HepG2 (cell line): ENCODE data around the gene DPYD.

Experiments used
- CBX2 ChIP-seq, 2 experiments: fragments of 200-600 bp in 1 of 2; sonication (generic); formaldehyde crosslinking in 1 of 2; IDR thresholded peaks; 2 replicates each; pipeline versions ENCODE4 v1.7.0 to v1.8.1; 2018 to 2022; ENCODE audit warnings: low read depth in 2 of 2, low read length in 1 of 2, mild to moderate bottlenecking in 1 of 2, missing genetic modification reagents in 1 of 2
- HOXA9 ChIP-seq: sonication (generic); formaldehyde crosslinking; IDR thresholded peaks from 2 replicates; pipeline ENCODE4 v1.8.1; 2022; ENCODE audit warnings: missing genetic modification reagents, mild to moderate bottlenecking, moderate library complexity, borderline replicate concordance
- TF ChIP-seq, protein P1 (sequence below): sonication (generic); formaldehyde crosslinking; IDR thresholded peaks from 2 replicates; pipeline ENCODE4 v1.5.0; 2020; ENCODE audit warnings: mild to moderate bottlenecking, missing genetic modification reagents, moderate library complexity
- TF ChIP-seq, protein P2 (sequence below): sonication (generic); formaldehyde crosslinking; IDR thresholded peaks from 2 replicates; pipeline ENCODE4 v1.5.1; 2020; ENCODE audit warnings: mild to moderate bottlenecking, missing genetic modification reagents
- TF ChIP-seq, protein P3 (sequence below): IDR thresholded peaks from 2 replicates; pipeline ENCODE4 v1.6.1; 2016; ENCODE audit warnings: low read depth
- TF ChIP-seq, protein P4 (sequence below): sonication (generic); formaldehyde crosslinking; IDR thresholded peaks from 2 replicates; pipeline ENCODE4 v1.4.0; 2020; ENCODE audit warnings: missing genetic modification reagents

DNA sequence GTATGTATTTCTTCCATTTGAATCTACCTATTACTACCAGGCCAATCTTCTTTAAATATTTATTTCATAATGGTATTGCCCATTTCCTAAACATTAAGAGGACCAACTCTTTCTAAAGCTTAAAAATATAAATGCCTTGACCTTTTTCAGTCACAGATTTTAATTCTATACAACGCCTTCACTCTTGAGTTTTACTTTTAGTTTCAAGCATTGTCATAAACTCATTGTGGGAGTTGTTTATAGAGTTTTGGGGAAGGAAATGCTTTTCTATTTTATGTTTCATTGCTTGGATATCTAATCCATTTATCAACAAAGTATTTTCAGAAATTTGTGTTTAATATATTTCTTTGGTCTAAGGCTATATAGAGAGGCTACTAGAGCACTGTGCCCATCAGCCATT lies 155.8 kb downstream of the DPYD start:
- TF ChIP-seq CBX2 (IDR thresholded peaks at IDR 0.05; ENCODE audit: low read depth, low read length) (no peak), CBX2 (CRISPR knock-in tag; IDR thresholded peaks at IDR 0.05; ENCODE audit: low read depth) (no peak), HOXA9 (CRISPR knock-in tag) (no peak)
- TF ChIP-seq, protein P1, sequence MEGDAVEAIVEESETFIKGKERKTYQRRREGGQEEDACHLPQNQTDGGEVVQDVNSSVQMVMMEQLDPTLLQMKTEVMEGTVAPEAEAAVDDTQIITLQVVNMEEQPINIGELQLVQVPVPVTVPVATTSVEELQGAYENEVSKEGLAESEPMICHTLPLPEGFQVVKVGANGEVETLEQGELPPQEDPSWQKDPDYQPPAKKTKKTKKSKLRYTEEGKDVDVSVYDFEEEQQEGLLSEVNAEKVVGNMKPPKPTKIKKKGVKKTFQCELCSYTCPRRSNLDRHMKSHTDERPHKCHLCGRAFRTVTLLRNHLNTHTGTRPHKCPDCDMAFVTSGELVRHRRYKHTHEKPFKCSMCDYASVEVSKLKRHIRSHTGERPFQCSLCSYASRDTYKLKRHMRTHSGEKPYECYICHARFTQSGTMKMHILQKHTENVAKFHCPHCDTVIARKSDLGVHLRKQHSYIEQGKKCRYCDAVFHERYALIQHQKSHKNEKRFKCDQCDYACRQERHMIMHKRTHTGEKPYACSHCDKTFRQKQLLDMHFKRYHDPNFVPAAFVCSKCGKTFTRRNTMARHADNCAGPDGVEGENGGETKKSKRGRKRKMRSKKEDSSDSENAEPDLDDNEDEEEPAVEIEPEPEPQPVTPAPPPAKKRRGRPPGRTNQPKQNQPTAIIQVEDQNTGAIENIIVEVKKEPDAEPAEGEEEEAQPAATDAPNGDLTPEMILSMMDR (CRISPR knock-in tag): no peak
- TF ChIP-seq, protein P2, sequence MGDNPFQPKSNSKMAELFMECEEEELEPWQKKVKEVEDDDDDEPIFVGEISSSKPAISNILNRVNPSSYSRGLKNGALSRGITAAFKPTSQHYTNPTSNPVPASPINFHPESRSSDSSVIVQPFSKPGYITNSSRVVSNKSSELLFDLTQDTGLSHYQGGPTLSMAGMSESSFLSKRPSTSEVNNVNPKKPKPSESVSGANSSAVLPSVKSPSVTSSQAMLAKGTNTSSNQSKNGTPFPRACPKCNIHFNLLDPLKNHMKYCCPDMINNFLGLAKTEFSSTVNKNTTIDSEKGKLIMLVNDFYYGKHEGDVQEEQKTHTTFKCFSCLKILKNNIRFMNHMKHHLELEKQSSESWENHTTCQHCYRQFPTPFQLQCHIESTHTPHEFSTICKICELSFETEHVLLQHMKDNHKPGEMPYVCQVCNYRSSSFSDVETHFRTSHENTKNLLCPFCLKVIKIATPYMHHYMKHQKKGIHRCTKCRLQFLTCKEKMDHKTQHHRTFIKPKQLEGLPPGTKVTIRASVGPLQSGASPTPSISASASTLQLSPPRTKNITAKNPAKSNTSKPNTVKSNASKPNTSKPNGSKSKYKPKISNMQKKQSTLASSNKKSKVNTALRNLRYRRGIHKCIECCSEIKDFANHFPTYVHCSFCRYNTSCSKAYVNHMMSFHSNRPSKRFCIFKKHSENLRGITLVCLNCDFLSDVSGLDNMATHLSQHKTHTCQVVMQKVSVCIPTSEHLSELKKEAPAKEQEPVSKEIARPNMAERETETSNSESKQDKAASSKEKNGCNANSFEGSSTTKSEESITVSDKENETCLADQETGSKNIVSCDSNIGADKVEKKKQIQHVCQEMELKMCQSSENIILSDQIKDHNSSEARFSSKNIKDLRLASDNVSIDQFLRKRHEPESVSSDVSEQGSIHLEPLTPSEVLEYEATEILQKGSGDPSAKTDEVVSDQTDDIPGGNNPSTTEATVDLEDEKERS (CRISPR knock-in tag): no peak
- TF ChIP-seq, protein P3, sequence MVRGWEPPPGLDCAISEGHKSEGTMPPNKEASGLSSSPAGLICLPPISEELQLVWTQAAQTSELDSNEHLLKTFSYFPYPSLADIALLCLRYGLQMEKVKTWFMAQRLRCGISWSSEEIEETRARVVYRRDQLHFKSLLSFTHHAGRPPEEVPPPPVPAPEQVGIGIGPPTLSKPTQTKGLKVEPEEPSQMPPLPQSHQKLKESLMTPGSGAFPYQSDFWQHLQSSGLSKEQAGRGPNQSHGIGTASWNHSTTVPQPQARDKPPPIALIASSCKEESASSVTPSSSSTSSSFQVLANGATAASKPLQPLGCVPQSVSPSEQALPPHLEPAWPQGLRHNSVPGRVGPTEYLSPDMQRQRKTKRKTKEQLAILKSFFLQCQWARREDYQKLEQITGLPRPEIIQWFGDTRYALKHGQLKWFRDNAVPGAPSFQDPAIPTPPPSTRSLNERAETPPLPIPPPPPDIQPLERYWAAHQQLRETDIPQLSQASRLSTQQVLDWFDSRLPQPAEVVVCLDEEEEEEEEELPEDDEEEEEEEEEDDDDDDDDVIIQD (CRISPR knock-in tag): no peak
- TF ChIP-seq, protein P4, sequence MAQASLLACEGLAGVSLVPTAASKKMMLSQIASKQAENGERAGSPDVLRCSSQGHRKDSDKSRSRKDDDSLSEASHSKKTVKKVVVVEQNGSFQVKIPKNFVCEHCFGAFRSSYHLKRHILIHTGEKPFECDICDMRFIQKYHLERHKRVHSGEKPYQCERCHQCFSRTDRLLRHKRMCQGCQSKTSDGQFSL (CRISPR knock-in tag): no peak
